Fibroblast of lung (primary cell): ENCODE results near the gene ECSIT. TPM values are rescaled to one million over a fixed set of nuclear protein-coding genes. Genes with fewer than 3 reads are reported as not detected.

Source experiments
- DNase-seq, 2 donors: peaks; one replicate each; pipeline versions ENCODE4 v3.0.0 to v3.0.0-alpha.2; 2010; ENCODE audit warnings: low read depth in 2 of 2
- H2AFZ ChIP-seq: 2 replicates; pipeline ENCODE4 v1.5.1; 2012; ENCODE audit warnings: low read length, control low read depth, inconsistent platforms
- H3K27ac ChIP-seq: 2 replicates; pipeline ENCODE4 v1.5.1; 2011; ENCODE audit warnings: low read length, control low read depth; ENCODE audit not compliant: insufficient read depth
- H3K27me3 ChIP-seq: 2 replicates; pipeline ENCODE4 v1.5.1; 2011; ENCODE audit warnings: mild to moderate bottlenecking, low read length; ENCODE audit not compliant: control insufficient read depth, insufficient read depth
- H3K36me3 ChIP-seq: 2 replicates; pipeline ENCODE4 v1.5.1; 2011; ENCODE audit warnings: low read length; ENCODE audit not compliant: control insufficient read depth, insufficient read depth
- H3K4me1 ChIP-seq: 2 replicates; pipeline ENCODE4 v1.5.1; 2011; ENCODE audit warnings: low read length; ENCODE audit not compliant: control insufficient read depth, insufficient read depth; ENCODE audit errors: extremely low read depth
- H3K4me2 ChIP-seq: 2 replicates; pipeline ENCODE4 v1.5.1; 2011; ENCODE audit warnings: low read length, control low read depth; ENCODE audit not compliant: insufficient read depth; ENCODE audit errors: extremely low read depth
- H3K4me3 ChIP-seq, 4 experiments: fragments of 200-600 bp in 1 of 4; sonication (generic) in 1 of 4; replicated peaks in 1 of 4; 2 replicates each; pipeline ENCODE4 v1.5.1; 2011 to 2016; ENCODE audit warnings: low read length in 4 of 4, low read depth in 3 of 4, mild to moderate bottlenecking in 3 of 4, control low read depth in 2 of 4, inconsistent platforms in 1 of 4, mixed read lengths in 1 of 4; ENCODE audit not compliant: insufficient read depth in 1 of 4; ENCODE audit errors: control extremely low read depth in 1 of 4
- H3K79me2 ChIP-seq: 2 replicates; pipeline ENCODE4 v1.5.1; 2012; ENCODE audit warnings: mild to moderate bottlenecking, low read length, inconsistent platforms; ENCODE audit not compliant: control insufficient read depth, insufficient read depth
- H3K9ac ChIP-seq: 2 replicates; pipeline ENCODE4 v1.5.1; 2011; ENCODE audit warnings: mild to moderate bottlenecking, low read length, control low read depth; ENCODE audit not compliant: insufficient read depth
- H3K9me3 ChIP-seq: 2 replicates; pipeline ENCODE4 v1.5.1; 2012; ENCODE audit warnings: low read depth, low read length; ENCODE audit not compliant: control insufficient read depth, insufficient read depth
- H4K20me1 ChIP-seq: 2 replicates; pipeline ENCODE4 v1.5.1; 2011; ENCODE audit warnings: low read length; ENCODE audit not compliant: control insufficient read depth, insufficient read depth; ENCODE audit errors: extremely low read depth
- CTCF ChIP-seq, 2 donors: IDR thresholded peaks in 1 of 2; conservative IDR thresholded peaks in 1 of 2; 1 replicate in 1 of 2; 2 replicates in 1 of 2; pipeline ENCODE4 v1.5.1; 2011 to 2012; ENCODE audit warnings: low read length in 2 of 2, control low read depth in 1 of 2, inconsistent platforms in 1 of 2, low read depth in 1 of 2, mild to moderate bottlenecking in 1 of 2
- EZH2 ChIP-seq: IDR thresholded peaks from 2 replicates; pipeline ENCODE4 v1.5.1; 2012; ENCODE audit warnings: low read length, control low read depth, mild to moderate bottlenecking; ENCODE audit errors: missing control alignments
- polyA plus RNA-seq, 2 donors: library from polyadenylated mRNA; depleted of rRNA in 1 of 2; stranded (reverse) in 1 of 2; unstranded in 1 of 2; fragments of >200 nt; gene quantifications; 2 replicates each; pipeline ENCODE4 v1.2.1, GENCODE V29; 2011 to 2012; ENCODE audit warnings: missing spikeins in 1 of 2
- total RNA-seq: library from RNA; depleted of rRNA; stranded (reverse); fragments of >200 nt; gene quantifications from 2 replicates; pipeline ENCODE4 v1.2.1, GENCODE V29; 2014

ECSIT gene
- total and polyA plus RNA-seq, 2 donors (not counting 1 experiment from before 2014, with no cell fraction given): 19.3 to 33.5 TPM

- no peak for DNase-seq
- Histone ChIP-seq H3K4me2 (no peak overlapping the region), H3K9ac (no peak overlapping the region), H4K20me1 (no peaks in the 10 kb centered on the region), H3K4me1 (no peaks in the 10 kb centered on the region), H3K36me3 (peaks cover 2% of the 10 kb centered on the region), H3K9me3 (no peaks in the 10 kb centered on the region), H3K27me3 (no peaks in the 10 kb centered on the region), H3K79me2 (no peaks in the 10 kb centered on the region), H3K27ac (no peak overlapping the region), H3K4me3 (no peak overlapping the region), H2AFZ (no peak overlapping the region)
- no peak for TF ChIP-seq EZH2
- TF ChIP-seq CTCF (conservative IDR thresholded peaks at IDR 0.05 in 1 of 2, IDR thresholded peaks at IDR 0.05 in 1 of 2; ENCODE audit: low read depth in 1 of 2, low read length in 2 of 2): no peak
These were observed 34.2 kb downstream of the ECSIT start for GRCh38 chr19:11494634-11495285.

GRCh38 chr19:11489378-11489777 is 39.6 kb downstream of the ECSIT start:
- Histone ChIP-seq H3K9me3 (no peaks in the 10 kb centered on the region), H3K36me3 (peaks cover 2% of the 10 kb centered on the region), H2AFZ (no peak overlapping the region), H3K79me2 (no peaks in the 10 kb centered on the region), H3K27me3 (no peaks in the 10 kb centered on the region), H3K4me1 (no peaks in the 10 kb centered on the region), H3K27ac (no peak overlapping the region), H3K4me3 (no peak overlapping the region), H4K20me1 (no peaks in the 10 kb centered on the region), H3K4me2 (no peak overlapping the region), H3K9ac (no peak overlapping the region)
- no peak for TF ChIP-seq EZH2
- no peak for TF ChIP-seq CTCF (conservative IDR thresholded peaks at IDR 0.05 in 1 of 2, IDR thresholded peaks at IDR 0.05 in 1 of 2; ENCODE audit: low read depth in 1 of 2, low read length in 2 of 2)
- DNase-seq: no peak

- Histone ChIP-seq H4K20me1 (no peaks in the 10 kb centered on the region), H3K36me3 (peaks cover 2% of the 10 kb centered on the region), H3K4me2 (no peak overlapping the region), H3K79me2 (no peaks in the 10 kb centered on the region), H3K9me3 (no peaks in the 10 kb centered on the region), H3K4me3 (no peak overlapping the region), H3K27me3 (peaks cover 4% of the 10 kb centered on the region), H3K4me1 (no peaks in the 10 kb centered on the region), H3K9ac (no peak overlapping the region), H2AFZ (no peak overlapping the region), H3K27ac (no peak overlapping the region)
- no peak for DNase-seq
- TF ChIP-seq CTCF (conservative IDR thresholded peaks at IDR 0.05 in 1 of 2, IDR thresholded peaks at IDR 0.05 in 1 of 2; ENCODE audit: low read depth in 1 of 2, low read length in 2 of 2) (no peak), EZH2 (no peak)
These were observed 42.1 kb downstream of the ECSIT start for GRCh38 chr19:11486661-11487503.
